ENCODE measurements around the gene FRMPD4.

FRMPD4 gene

DNA sequence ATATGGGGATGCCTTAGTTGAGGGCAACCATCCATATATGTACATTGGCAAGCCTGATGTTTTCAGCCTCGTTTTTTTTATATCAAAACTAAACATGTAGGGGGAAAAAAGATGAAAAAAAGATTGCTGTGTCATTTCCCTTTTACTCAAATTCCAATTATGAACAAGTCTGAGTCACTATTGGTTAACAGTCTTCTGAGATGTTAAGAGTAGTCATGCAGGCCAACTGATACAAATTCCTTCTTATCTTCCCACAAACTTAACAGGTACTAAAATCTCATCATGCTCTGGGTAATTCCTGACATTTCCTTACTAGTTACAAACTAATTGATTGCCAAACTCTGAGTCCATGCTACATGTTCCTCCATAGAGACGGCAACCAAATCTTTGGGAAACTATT lies 222.1 kb downstream of the FRMPD4 start:
- H3K27ac Mint-ChIP-seq: no peak overlapping the region
- TF ChIP-seq, protein P1, sequence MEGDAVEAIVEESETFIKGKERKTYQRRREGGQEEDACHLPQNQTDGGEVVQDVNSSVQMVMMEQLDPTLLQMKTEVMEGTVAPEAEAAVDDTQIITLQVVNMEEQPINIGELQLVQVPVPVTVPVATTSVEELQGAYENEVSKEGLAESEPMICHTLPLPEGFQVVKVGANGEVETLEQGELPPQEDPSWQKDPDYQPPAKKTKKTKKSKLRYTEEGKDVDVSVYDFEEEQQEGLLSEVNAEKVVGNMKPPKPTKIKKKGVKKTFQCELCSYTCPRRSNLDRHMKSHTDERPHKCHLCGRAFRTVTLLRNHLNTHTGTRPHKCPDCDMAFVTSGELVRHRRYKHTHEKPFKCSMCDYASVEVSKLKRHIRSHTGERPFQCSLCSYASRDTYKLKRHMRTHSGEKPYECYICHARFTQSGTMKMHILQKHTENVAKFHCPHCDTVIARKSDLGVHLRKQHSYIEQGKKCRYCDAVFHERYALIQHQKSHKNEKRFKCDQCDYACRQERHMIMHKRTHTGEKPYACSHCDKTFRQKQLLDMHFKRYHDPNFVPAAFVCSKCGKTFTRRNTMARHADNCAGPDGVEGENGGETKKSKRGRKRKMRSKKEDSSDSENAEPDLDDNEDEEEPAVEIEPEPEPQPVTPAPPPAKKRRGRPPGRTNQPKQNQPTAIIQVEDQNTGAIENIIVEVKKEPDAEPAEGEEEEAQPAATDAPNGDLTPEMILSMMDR (IDR thresholded peaks at IDR 0.05; ENCODE audit: unreplicated experiment in 3 of 3): no peak
- no peaks in the 10 kb centered on the region for H3K36me3 Mint-ChIP-seq (ENCODE audit: low read depth)

DNA sequence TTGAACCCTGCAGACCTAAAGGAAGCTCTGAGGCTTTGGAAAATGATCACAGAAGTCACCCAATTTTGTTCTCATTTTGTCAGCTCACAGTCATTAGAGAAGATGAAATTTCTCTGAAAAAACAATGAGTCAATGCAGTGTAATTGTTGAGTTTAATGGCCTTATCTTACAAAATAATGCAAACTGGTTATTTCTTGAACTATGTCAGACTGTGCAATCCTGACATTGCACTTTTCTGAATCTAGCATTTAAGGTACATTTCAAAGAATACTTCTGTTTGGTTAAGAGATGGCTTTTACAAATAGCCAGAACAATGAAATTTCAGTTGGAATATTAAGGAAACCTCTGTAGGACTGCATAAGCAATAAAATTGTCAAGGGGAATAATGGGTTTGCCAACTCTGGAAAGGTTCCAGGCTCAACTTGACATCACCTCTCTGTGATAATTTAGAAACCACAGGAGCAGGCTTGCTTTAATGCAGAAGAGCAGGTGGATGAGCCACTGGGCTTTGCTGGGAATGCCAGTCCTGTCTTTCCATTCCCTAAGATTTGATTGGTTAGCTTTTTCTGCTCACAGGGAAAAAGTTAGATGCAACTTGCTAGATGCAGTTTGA lies 222.8 kb downstream of the FRMPD4 start:
- H3K4me1 Mint-ChIP-seq: no peaks in the 10 kb centered on the region
- TF ChIP-seq, protein P1 (IDR thresholded peaks at IDR 0.05; ENCODE audit: unreplicated experiment in 3 of 3): no peak
- peaks cover 7% of the 10 kb centered on the region for H3K27me3 Mint-ChIP-seq (ENCODE audit: low read depth)
- no peak overlapping the region for H3K4me3 Mint-ChIP-seq
- H3K36me3 Mint-ChIP-seq (ENCODE audit: low read depth): no peaks in the 10 kb centered on the region
- peaks cover 5% of the 10 kb centered on the region for H3K9me3 Mint-ChIP-seq
- no peak overlapping the region for H3K27ac Mint-ChIP-seq

More for the DNA sequence above, 222.1 kb downstream of the FRMPD4 start:
- peaks cover 10% of the 10 kb centered on the region for H3K27me3 Mint-ChIP-seq (ENCODE audit: low read depth)
- no peak overlapping the region for H3K4me3 Mint-ChIP-seq
- H3K9me3 Mint-ChIP-seq: peaks cover 5% of the 10 kb centered on the region
- H3K4me1 Mint-ChIP-seq: no peaks in the 10 kb centered on the region

DNA sequence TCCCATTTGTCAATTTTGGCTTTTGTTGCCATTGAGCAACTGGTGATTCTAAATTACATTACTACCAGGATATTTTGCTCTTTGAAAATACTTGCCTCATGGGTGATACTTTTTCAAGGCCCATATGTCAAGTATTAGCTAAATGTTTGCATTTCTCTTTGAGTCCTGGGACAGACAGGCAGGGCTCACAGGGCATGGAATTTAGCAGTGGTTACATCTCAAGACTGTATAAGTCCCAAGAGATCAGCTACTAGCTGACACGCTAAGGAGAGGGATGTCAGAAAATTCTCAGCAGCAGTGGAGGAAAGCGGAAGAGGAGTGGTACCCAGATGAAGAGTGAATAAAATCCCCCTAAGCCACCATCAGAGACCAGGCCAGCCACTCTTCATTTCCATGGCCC lies 224.9 kb downstream of the FRMPD4 start:
- Mint-ChIP-seq H3K27me3 (ENCODE audit: low read depth) (peaks cover 7% of the 10 kb centered on the region), H3K4me1 (no peaks in the 10 kb centered on the region), H3K4me3 (no peak overlapping the region), H3K36me3 (ENCODE audit: low read depth) (no peaks in the 10 kb centered on the region), H3K9me3 (peaks cover 7% of the 10 kb centered on the region), H3K27ac (no peak overlapping the region)
- TF ChIP-seq, protein P1 (IDR thresholded peaks at IDR 0.05; ENCODE audit: unreplicated experiment in 3 of 3): no peak

DNA sequence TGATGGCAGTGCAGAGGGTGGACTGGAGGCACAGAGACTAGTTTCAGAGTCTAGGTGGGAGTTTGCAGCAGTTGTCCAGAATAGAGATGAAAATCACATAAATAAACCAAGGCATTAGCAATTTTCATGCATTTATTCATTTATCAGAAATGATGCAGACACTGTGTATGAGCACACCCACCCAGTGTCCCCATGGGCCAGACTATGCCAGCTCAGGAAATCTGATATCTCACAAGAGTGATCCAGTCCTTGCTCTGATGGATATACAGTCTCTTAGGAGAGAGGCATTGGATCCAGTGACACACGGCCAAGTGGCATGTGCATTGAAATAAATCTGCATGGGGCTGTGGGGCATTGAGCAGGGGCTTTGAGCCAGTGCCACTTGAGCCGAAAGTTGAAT lies 228.2 kb downstream of the FRMPD4 start:
- Mint-ChIP-seq H3K27ac (no peak overlapping the region), H3K36me3 (ENCODE audit: low read depth) (no peaks in the 10 kb centered on the region), H3K27me3 (ENCODE audit: low read depth) (peaks cover 3% of the 10 kb centered on the region), H3K9me3 (peaks cover 7% of the 10 kb centered on the region), H3K4me1 (peaks cover 9% of the 10 kb centered on the region), H3K4me3 (no peak overlapping the region)
- TF ChIP-seq, protein P1 (IDR thresholded peaks at IDR 0.05; ENCODE audit: unreplicated experiment in 3 of 3): no peak

DNA sequence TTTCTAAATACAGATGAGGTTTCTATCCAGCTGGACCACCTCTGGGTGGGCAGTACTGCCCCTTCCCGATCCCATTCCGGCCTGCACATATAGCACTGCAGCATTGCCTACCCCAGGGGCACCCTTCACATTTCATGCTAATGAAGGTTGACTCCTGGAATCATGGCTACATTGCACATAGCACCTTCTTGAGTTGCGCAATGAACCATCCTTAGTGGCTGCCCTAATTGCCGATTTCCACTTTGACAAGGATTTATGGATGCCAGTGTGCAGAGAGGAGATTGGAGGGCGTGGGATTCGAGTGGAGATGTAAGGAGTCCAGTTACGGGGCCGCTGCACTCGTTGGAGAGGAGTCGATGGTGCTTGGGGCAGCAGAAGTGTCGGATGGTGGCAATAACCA lies 229.0 kb downstream of the FRMPD4 start:
- TF ChIP-seq, protein P1 (IDR thresholded peaks at IDR 0.05; ENCODE audit: unreplicated experiment in 3 of 3): no peak
- Mint-ChIP-seq H3K4me1 (peaks cover 9% of the 10 kb centered on the region), H3K27ac (no peak overlapping the region), H3K9me3 (peaks cover 5% of the 10 kb centered on the region), H3K4me3 (no peak overlapping the region), H3K36me3 (ENCODE audit: low read depth) (no peaks in the 10 kb centered on the region), H3K27me3 (ENCODE audit: low read depth) (peaks cover 3% of the 10 kb centered on the region)

DNA sequence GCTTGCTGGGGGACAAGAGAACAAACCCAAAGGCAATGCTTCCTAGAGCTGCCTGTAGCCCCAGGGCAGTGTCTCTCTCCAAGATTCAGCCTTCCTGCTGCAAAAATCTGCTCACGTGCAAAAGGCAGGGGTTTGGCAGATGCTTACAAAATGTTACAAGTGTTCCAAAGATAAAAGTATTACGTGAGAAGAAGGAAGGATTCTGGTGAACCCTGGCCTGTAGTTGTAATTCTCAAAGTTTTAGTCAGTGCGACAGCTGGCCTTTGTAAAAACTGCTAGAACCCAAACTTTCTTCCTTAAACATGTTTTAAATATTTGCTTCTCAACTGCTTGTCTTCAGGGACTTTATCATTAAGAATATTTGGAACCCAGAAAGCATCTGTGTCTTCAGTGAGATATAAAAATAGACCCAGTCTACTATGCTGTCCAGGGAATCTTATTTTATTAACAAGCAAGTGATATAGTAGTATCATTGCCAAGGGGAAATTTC lies 232.3 kb downstream of the FRMPD4 start:
- H3K27me3 Mint-ChIP-seq (ENCODE audit: low read depth): no peaks in the 10 kb centered on the region
- H3K27ac Mint-ChIP-seq: peak overlapping the region in 2 of 3 experiments; percentile 37 to 51
- no peaks in the 10 kb centered on the region for H3K36me3 Mint-ChIP-seq (ENCODE audit: low read depth)
- H3K4me3 Mint-ChIP-seq: no peak overlapping the region
- peaks cover 4% of the 10 kb centered on the region for H3K9me3 Mint-ChIP-seq
- TF ChIP-seq, protein P1 (IDR thresholded peaks at IDR 0.05; ENCODE audit: unreplicated experiment in 3 of 3): no peak
- H3K4me1 Mint-ChIP-seq: peaks cover 22% of the 10 kb centered on the region
